Omental fat pad (tissue), 4 donors: Measurements from ENCODE around the gene H2BK1. TPM values are rescaled to one million over a fixed set of nuclear protein-coding genes. Genes with fewer than 3 reads are reported as not detected.

Experiments
- ATAC-seq: fragments of 150-250 bp; one replicate; pipeline ENCODE4 v1.9.1; 2016; ENCODE audit warnings: mild to moderate bottlenecking, moderate library complexity; ENCODE audit not compliant: low FRiP score
- DNase-seq: peaks from one replicate; pipeline ENCODE4 v3.0.0-alpha.2; 2019; ENCODE audit warnings: low spot score
- total RNA-seq, 4 donors: library from RNA; depleted of rRNA; stranded (reverse); fragments of >200 nt; gene quantifications; one replicate each; pipeline ENCODE4 v1.1.0, GENCODE V29; 2016
- TF ChIP-seq, protein P1 (sequence below), 3 donors: fragments of 450-650 bp; IDR thresholded peaks; one replicate each; pipeline ENCODE4 v1.5.1; 2016 to 2017; ENCODE audit warnings: antibody characterized with exemption in 3 of 3, mild to moderate bottlenecking in 3 of 3, moderate library complexity in 2 of 3

Gene H2BK1
- total RNA-seq, 4 donors from 2014 or later, result not detected

- TF ChIP-seq, protein P1, sequence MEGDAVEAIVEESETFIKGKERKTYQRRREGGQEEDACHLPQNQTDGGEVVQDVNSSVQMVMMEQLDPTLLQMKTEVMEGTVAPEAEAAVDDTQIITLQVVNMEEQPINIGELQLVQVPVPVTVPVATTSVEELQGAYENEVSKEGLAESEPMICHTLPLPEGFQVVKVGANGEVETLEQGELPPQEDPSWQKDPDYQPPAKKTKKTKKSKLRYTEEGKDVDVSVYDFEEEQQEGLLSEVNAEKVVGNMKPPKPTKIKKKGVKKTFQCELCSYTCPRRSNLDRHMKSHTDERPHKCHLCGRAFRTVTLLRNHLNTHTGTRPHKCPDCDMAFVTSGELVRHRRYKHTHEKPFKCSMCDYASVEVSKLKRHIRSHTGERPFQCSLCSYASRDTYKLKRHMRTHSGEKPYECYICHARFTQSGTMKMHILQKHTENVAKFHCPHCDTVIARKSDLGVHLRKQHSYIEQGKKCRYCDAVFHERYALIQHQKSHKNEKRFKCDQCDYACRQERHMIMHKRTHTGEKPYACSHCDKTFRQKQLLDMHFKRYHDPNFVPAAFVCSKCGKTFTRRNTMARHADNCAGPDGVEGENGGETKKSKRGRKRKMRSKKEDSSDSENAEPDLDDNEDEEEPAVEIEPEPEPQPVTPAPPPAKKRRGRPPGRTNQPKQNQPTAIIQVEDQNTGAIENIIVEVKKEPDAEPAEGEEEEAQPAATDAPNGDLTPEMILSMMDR (IDR thresholded peaks at IDR 0.05), result no peak
- DNase-seq (no peak), ATAC-seq (no peak)
Observed at GRCh38 chr7:151252961-151253711, 42.8 kb upstream of the H2BK1 start.

GRCh38 chr7:151252561-151252835 lies 42.2 kb upstream of the H2BK1 start:
- DNase-seq, result no peak
- ATAC-seq, result no peak
- TF ChIP-seq, protein P1 (IDR thresholded peaks at IDR 0.05), result no peak

GRCh38 chr7:151251689-151252560 lies 41.6 kb upstream of the H2BK1 start:
- peak; percentile 69 for ATAC-seq

DNA sequence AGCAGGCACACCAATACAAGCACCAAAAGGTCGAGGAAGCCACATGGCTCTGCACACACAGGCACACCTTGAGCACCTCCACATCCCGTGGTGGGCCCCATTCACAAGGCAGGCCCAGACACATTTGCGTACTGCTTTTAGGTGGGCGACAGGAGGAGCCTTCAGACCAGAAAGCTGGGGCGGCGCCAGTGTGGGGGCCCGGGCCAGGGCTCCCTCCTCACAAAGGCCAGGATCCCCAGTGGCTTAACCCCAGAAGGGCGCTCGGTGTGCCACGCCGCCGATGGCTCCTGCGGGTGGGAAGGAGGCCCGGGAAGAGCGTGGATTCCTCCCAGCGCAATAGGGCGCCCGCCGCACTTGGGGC lies 41.0 kb upstream of the H2BK1 start:
- TF ChIP-seq, protein P1 (IDR thresholded peaks at IDR 0.05), result no peak
- DNase-seq, result no peak
- no peak for ATAC-seq

More at GRCh38 chr7:151251689-151252560, 41.6 kb upstream of the H2BK1 start:
- DNase-seq, result no peak
- TF ChIP-seq, protein P1 (IDR thresholded peaks at IDR 0.05), result no peak

DNA sequence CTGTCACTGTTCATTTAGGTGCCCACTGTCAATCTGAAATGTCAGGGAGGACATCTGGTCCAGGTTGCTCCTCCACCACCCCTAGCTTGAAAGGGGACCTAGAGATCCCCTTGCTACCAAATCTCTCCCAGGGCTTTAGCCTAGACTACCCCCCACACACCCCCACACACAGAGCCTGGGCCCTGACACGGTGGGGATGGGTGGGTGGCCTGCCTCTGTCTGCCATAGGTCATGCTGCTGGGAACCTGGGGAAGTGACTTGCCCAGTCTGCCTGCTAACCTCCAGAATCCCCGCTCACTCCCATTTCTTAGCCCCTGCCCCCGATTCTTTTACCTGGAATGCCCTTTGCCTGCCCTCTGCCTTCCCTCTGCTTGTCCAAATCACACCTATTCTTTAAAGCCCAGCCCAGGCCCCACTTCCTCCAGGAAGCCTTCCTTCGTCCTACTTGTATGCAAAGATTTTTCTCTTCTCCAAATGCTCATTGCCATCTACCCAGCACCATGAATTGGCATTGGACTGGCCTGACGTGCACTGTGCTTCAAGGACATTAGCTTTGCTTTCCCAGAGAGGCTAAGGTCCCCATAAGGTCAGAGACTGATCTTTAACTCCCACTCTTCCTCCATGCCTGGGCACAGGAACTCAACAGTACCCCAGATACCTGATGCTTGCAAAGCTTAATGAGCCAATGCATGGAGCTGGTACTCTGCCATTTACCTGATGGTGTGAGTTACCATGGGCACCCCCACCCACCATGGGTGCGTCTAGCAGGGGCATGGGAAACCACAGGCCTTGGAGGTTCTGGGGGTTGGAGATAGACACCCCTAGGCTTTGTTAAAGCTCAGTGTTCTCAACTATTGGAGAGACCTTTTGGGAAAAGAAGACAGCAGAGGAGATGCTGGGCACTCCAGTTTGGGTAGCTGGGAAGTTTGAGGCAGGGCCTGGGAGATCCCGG lies 40.2 kb upstream of the H2BK1 start:
- TF ChIP-seq, protein P1 (IDR thresholded peaks at IDR 0.05), result no peak
- DNase-seq (no peak), ATAC-seq (no peak)

DNA sequence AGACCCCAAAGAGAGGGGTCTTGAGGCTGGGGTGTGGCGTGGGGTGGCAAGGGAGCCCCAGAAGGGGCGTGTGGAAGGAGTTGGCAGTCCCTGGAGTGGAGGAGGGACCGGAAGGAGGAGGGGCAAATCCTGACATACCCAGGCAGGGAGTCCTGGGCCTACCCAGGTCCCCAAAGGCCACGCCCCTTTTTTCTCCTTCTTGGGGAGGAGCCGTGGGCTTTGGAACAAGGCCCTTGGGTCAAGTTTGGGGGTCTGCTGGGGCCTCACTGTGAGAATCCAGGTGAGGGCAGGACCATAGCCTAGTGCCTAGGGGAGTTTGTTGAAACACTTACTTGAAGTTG lies 39.4 kb upstream of the H2BK1 start:
- TF ChIP-seq, protein P1 (IDR thresholded peaks at IDR 0.05), result no peak
- DNase-seq, result no peak
- no peak for ATAC-seq
